ENCODE data around the gene IPPK. TPM values are rescaled to one million over a fixed set of nuclear protein-coding genes. Genes with fewer than 3 reads are reported as not detected.
"Not testable (repeated sequence)": the region's sequence is repeated elsewhere in the genome, so short reads cannot be mapped to it uniquely, and the experiment has no call there.

Gene IPPK
- total RNA-seq, 3 donors from 2014 or later = 6.8 to 9.0 (median 7.7) TPM

DNA sequence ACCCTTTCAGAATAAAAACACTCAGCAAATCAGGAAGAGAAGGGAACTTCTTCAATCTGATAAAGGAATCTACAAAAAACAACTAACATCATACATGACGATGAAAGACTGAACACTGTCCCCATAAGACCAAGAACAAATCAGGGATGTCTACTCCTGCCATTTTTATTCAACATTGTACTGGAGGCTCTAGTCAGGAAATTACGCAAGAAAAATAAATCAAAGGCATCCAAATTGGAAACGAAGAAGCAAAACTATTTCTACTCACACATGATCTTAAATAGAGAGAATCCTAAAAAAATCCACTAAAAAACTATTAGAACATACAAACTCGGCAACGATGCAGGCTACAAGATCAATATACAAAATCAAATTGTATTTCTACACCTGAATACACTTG is 42.3 kb downstream of the IPPK start:
- ATAC-seq (no peak), DNase-seq (no peak)
- no peak overlapping the region for H3K4me3 ChIP-seq
- intact Hi-C loops (cut with DNase I, micrococcal nuclease) = no loop called here
- no peaks in the 10 kb centered on the region for H3K9me3 ChIP-seq
- H3K36me3 ChIP-seq (ENCODE audit: low read depth) = no peaks in the 10 kb centered on the region
- TF ChIP-seq, protein P1, sequence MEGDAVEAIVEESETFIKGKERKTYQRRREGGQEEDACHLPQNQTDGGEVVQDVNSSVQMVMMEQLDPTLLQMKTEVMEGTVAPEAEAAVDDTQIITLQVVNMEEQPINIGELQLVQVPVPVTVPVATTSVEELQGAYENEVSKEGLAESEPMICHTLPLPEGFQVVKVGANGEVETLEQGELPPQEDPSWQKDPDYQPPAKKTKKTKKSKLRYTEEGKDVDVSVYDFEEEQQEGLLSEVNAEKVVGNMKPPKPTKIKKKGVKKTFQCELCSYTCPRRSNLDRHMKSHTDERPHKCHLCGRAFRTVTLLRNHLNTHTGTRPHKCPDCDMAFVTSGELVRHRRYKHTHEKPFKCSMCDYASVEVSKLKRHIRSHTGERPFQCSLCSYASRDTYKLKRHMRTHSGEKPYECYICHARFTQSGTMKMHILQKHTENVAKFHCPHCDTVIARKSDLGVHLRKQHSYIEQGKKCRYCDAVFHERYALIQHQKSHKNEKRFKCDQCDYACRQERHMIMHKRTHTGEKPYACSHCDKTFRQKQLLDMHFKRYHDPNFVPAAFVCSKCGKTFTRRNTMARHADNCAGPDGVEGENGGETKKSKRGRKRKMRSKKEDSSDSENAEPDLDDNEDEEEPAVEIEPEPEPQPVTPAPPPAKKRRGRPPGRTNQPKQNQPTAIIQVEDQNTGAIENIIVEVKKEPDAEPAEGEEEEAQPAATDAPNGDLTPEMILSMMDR (IDR thresholded peaks at IDR 0.05) = no peak
- H3K4me1 ChIP-seq (ENCODE audit: low read depth) = no peaks in the 10 kb centered on the region

DNA sequence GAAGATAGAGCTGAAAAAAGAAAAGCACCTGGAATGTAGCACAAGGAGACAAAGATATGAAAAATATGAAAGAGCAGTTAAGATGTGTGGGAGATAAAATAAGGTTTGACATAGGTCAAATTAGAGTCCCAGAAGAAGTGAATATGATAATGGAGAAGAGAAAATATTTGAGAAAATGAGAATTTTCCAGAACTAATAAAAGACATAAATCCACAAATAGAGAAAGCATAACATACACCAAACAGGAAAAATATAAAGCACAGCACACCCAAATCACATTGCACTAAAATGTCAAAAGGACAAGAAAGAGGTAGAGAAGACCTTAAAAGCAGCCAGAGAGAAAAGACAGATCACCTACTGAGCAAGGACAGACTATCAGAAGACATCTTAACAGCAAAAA is 43.4 kb downstream of the IPPK start:
- DNase-seq (no peak), ATAC-seq (no peak)
- intact Hi-C loops (cut with DNase I, micrococcal nuclease) = no loop called here
- no peaks in the 10 kb centered on the region for H3K36me3 ChIP-seq (ENCODE audit: low read depth)
- H3K4me3 ChIP-seq = no peak overlapping the region
- H3K9me3 ChIP-seq = no peaks in the 10 kb centered on the region
- TF ChIP-seq, protein P1 (IDR thresholded peaks at IDR 0.05) = no peak
- no peaks in the 10 kb centered on the region for H3K4me1 ChIP-seq (ENCODE audit: low read depth)

DNA sequence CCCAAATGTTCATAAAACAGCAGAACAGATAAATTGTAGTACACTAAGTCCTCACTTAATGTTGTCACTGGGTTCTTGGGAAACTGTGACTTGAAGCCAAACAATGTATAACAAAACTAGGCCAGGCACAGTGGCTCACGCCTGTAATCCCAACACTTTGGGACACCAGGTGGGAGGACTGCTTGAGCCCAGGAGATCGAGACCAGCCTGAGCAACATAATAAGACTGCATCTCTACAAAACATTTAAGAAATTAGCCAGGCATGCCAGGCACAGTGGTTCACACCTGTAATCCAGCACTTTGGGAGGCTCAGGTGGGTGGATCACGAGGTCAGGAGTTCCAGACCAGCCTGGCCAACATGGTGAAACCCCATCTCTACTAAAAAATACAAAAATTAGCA is 46.0 kb downstream of the IPPK start:
- H3K36me3 ChIP-seq (ENCODE audit: low read depth); H3K9me3 ChIP-seq; H3K4me1 ChIP-seq (ENCODE audit: low read depth); DNase-seq; intact Hi-C loops (cut with DNase I, micrococcal nuclease); ATAC-seq; H3K4me3 ChIP-seq: not testable (repeated sequence)

DNA sequence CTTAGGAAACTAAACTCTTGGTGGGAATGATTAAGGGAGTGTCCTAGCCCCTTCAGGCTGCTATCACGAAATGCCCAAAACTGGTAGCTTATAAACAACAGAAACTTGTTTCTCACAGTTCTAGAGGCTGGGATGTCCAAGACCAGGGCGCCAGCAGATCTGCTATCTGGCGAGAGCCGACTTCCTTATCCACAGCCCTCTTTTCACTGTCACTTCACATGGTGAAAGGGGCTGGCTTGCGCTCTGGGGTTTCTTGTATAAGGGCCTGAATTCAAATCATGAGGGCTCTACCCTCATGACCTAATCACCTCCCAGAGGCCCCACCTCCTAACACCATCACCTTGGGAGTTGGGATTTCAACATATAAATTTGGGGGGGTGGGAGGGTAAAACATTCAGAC is 49.1 kb downstream of the IPPK start:
- DNase-seq (no peak), ATAC-seq (no peak)
- no peaks in the 10 kb centered on the region for H3K36me3 ChIP-seq (ENCODE audit: low read depth)

DNA sequence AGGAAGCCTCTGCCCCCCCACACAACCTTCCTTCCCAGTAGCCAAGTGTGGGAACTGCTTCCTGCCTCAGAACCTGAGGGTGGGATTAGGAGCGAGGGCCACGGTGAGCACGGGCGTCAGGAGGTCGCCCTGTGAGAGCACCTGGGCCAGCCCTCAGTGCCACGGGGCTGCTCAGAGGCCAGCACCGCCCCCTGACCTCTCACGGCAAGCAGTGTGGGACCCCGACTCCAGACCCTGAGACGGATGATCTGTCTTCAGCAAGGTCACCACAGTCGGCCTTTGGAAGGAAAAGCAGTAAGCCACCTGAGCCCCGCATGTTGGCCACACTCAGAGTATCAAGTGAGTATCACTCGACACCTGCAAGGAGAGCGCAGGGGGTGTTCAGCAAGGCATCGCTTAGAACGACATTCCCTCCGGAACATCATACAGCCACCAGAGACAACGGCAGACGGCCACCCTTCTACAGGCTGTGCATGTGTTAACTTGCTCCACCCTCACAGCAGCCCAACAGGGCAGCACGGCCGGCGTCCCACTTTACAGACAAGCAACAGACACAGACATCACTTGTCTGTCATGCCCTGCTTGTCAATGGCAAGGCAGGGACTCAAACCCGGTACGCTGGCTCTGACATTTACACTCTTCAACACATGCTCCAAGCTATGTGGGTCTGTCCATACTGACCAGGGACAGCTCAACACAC is 50.2 kb downstream of the IPPK start:
- TF ChIP-seq, protein P1 (IDR thresholded peaks at IDR 0.05) = no peak
- no peaks in the 10 kb centered on the region for H3K36me3 ChIP-seq (ENCODE audit: low read depth)
- H3K4me1 ChIP-seq (ENCODE audit: low read depth) = no peaks in the 10 kb centered on the region
- ATAC-seq = no peak
- intact Hi-C loops (cut with DNase I, micrococcal nuclease) = no loop called here
- no peaks in the 10 kb centered on the region for H3K9me3 ChIP-seq
- no peak overlapping the region for H3K4me3 ChIP-seq
- no peak for DNase-seq

More for the DNA sequence above, 49.1 kb downstream of the IPPK start:
- Histone ChIP-seq H3K9me3 (no peaks in the 10 kb centered on the region), H3K4me3 (no peak overlapping the region), H3K4me1 (ENCODE audit: low read depth) (no peaks in the 10 kb centered on the region)
- intact Hi-C loops (cut with DNase I, micrococcal nuclease) = no loop called here
- TF ChIP-seq, protein P1 (IDR thresholded peaks at IDR 0.05) = no peak

DNA sequence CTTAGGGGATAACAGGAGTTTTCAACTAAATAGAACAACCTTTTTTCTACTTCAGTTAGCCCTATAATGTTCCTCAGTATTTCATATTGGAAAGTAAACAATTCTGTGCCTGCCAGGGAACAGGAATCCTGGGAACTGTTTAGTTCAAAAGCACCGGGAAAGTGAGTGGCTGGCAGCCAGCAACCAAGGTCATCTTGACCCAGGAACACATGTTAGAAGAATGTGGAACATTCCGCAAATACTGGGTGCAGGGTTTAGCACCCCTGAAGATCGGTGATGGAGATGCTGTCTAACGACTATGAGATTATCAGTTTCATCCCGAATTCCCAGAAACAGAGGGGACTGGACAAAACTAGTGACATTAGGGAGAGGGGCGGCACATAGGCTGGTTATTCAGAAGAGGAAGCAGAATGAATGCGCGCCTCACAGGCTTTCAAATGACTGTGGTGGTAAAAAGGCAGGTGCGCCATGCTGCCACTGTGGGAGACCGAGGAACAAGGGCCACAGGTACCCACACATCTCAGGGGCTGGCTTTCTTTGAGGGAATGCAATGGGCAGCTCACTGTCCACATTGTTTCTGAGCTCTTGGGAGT is 51.2 kb downstream of the IPPK start:
- DNase-seq (no peak), ATAC-seq (no peak)
- no peaks in the 10 kb centered on the region for H3K9me3 ChIP-seq
- intact Hi-C loops (cut with DNase I, micrococcal nuclease) = no loop called here
- H3K4me3 ChIP-seq = no peak overlapping the region
- no peaks in the 10 kb centered on the region for H3K36me3 ChIP-seq (ENCODE audit: low read depth)
- TF ChIP-seq, protein P1 (IDR thresholded peaks at IDR 0.05) = no peak
- H3K4me1 ChIP-seq (ENCODE audit: low read depth) = no peaks in the 10 kb centered on the region
